RWPE1 (cell line): ENCODE results near the gene MAB21L4.

Source experiments
- CTCF ChIA-PET: fragments of 350-600 bp; sonication (Branson Sonifier 250); formaldehyde crosslinking; extraction: SDS; loops from one replicate; lab custom pipeline; 2021; lab: Yijun Ruan, JAX
- POLR2A ChIA-PET: fragments of 400-600 bp; formaldehyde crosslinking; extraction: SDS; loops from one replicate; lab custom pipeline; 2020; ENCODE audit warnings: antibody characterized with exemption; ENCODE audit not compliant: low non-redundant PET; lab: Yijun Ruan, JAX
- DNase-seq: peaks from one replicate; pipeline ENCODE4 v3.0.0; 2012; ENCODE audit warnings: low spot score
- H3K27ac ChIP-seq: fragments of 450-650 bp; 2 replicates; pipeline ENCODE4 v1.5.1; 2017
- CTCF ChIP-seq: fragments of 450-650 bp; conservative IDR thresholded peaks from 2 replicates; pipeline ENCODE4 v1.5.1; 2017; ENCODE audit warnings: low read depth, mild to moderate bottlenecking

MAB21L4 gene

GRCh38 chr2:240865391-240865790 is 30.6 kb downstream of the MAB21L4 start:
- no peak overlapping the region for H3K27ac ChIP-seq
- ChIA-PET POLR2A (no interaction called here), CTCF (no interaction called here)
- TF ChIP-seq CTCF, result no peak
- DNase-seq, result no peak

- TF ChIP-seq CTCF, result no peak
- CTCF ChIA-PET, result no interaction called here
- DNase-seq, result no peak
- POLR2A ChIA-PET, result no interaction called here
- no peak overlapping the region for H3K27ac ChIP-seq
Measured at GRCh38 chr2:240864475-240864874, 31.5 kb downstream of the MAB21L4 start.

GRCh38 chr2:240861547-240861946 is 34.4 kb downstream of the MAB21L4 start:
- DNase-seq, result no peak
- ChIA-PET POLR2A (no interaction called here), CTCF (interaction anchor here (0.6 to 2.2 kb wide), 2 partner anchors 10 to 85 kb away, joined by 3 to 7 read pairs; no protein-coding TSS in a partner anchor)
- no peak for TF ChIP-seq CTCF
- no peak overlapping the region for H3K27ac ChIP-seq

- ChIA-PET CTCF (no interaction called here), POLR2A (no interaction called here)
- DNase-seq, result no peak
- H3K27ac ChIP-seq, result no peak overlapping the region
- TF ChIP-seq CTCF, result no peak
Measured at GRCh38 chr2:240858871-240859270, 37.1 kb downstream of the MAB21L4 start.

GRCh38 chr2:240858321-240858720 is 37.6 kb downstream of the MAB21L4 start:
- H3K27ac ChIP-seq, result no peak overlapping the region
- ChIA-PET CTCF (interaction anchor here (0.7 kb wide), 1 partner anchor 282 kb away, joined by 3 read pairs; no protein-coding TSS in a partner anchor), POLR2A (no interaction called here)

GRCh38 chr2:240857039-240858008 is 38.6 kb downstream of the MAB21L4 start:
- H3K27ac ChIP-seq, result no peak overlapping the region
- no peak for DNase-seq
- ChIA-PET POLR2A (no interaction called here), CTCF (interaction anchor here (1.2 kb wide), 1 partner anchor 17 kb away, joined by 3 read pairs; no protein-coding TSS in a partner anchor)
- TF ChIP-seq CTCF, result no peak

More at GRCh38 chr2:240858321-240858720, 37.6 kb downstream of the MAB21L4 start:
- no peak for TF ChIP-seq CTCF
- DNase-seq, result no peak
